Gastrocnemius medialis (tissue), 4 donors: Measurements from ENCODE around the gene SCML1. TPM values are rescaled to one million over a fixed set of nuclear protein-coding genes. Genes with fewer than 3 reads are reported as not detected.

ENCODE experiments used
- ATAC-seq, 2 donors: fragments of 150-250 bp; one replicate each; pipeline ENCODE4 v1.9.1; 2016
- DNase-seq, 2 donors: peaks; one replicate each; pipeline ENCODE4 v3.0.0-alpha.2; 2019
- H3K27ac ChIP-seq, 4 donors: fragments of 200-600 bp; sonication (generic); 1 replicate in 1 of 4; 2 replicates in 3 of 4; pipeline ENCODE4 v1.5.1; 2016 to 2018; ENCODE audit warnings: mild to moderate bottlenecking in 2 of 4, moderate library complexity in 1 of 4
- H3K27me3 ChIP-seq, 3 donors: fragments of 200-600 bp; sonication (generic) in 2 of 3; 1 replicate in 1 of 3; 2 replicates in 2 of 3; pipeline versions ENCODE4 v1.5.1 to v1.6.0; 2016 to 2019; ENCODE audit warnings: mild to moderate bottlenecking in 1 of 3, moderate library complexity in 1 of 3
- H3K36me3 ChIP-seq, 2 donors: fragments of 200-600 bp; sonication (generic) in 1 of 2; one replicate each; pipeline ENCODE4 v1.5.1; 2017 to 2018
- H3K4me1 ChIP-seq, 2 donors: fragments of 200-600 bp; sonication (generic) in 1 of 2; one replicate each; pipeline ENCODE4 v1.5.1; 2016 to 2017; ENCODE audit warnings: mild to moderate bottlenecking in 2 of 2
- H3K4me3 ChIP-seq, 4 donors: fragments of 200-600 bp; sonication (generic) in 3 of 4; 1 replicate in 1 of 4; 2 replicates in 3 of 4; pipeline ENCODE4 v1.5.1; 2016 to 2019; ENCODE audit warnings: mild to moderate bottlenecking in 2 of 4
- H3K9me3 ChIP-seq, 3 donors: fragments of 200-600 bp; sonication (generic) in 2 of 3; 1 replicate in 1 of 3; 2 replicates in 2 of 3; pipeline ENCODE4 v1.5.1; 2016 to 2019
- POLR2A ChIP-seq, 2 donors: fragments of 450-650 bp; IDR thresholded peaks; one replicate each; pipeline ENCODE4 v1.6.1; 2017; ENCODE audit warnings: antibody characterized with exemption in 2 of 2, mild to moderate bottlenecking in 2 of 2, moderate library complexity in 2 of 2
- in situ Hi-C, 4 donors: fragments of 200-750 bp; cut with MboI; loops; one replicate each; pipeline versions ENCODE4 v1.15.0 to v1.8.0; 2017; ENCODE audit warnings: low sequenced_read_pairs in 4 of 4
- intact Hi-C: fragments of 100-400 bp; cut with DNase I; formaldehyde crosslinking; loops from one replicate; pipeline ENCODE4 v1.15.1; 2023; ENCODE audit warnings: low total_unique reads
- total RNA-seq, 4 donors: library from RNA; depleted of rRNA; stranded (reverse); fragments of >200 nt; gene quantifications; one replicate each; pipeline versions ENCODE4 v1.1.0 to v1.2.3, GENCODE V29; 2016
- TF ChIP-seq, protein P1 (sequence below), 5 experiments: fragments of 450-650 bp in 3 of 5; fragments of 200-600 bp in 2 of 5; sonication (generic) in 2 of 5; IDR thresholded peaks in 4 of 5; conservative IDR thresholded peaks in 1 of 5; 1 replicate in 4 of 5; 2 replicates in 1 of 5; pipeline ENCODE4 v1.5.1; 2016 to 2019; ENCODE audit warnings: antibody characterized with exemption in 5 of 5, mild to moderate bottlenecking in 3 of 5, moderate library complexity in 3 of 5

Gene SCML1
- total RNA-seq, 4 donors from 2014 or later, result 5.6 to 29.0 (median 5.8) TPM

DNA sequence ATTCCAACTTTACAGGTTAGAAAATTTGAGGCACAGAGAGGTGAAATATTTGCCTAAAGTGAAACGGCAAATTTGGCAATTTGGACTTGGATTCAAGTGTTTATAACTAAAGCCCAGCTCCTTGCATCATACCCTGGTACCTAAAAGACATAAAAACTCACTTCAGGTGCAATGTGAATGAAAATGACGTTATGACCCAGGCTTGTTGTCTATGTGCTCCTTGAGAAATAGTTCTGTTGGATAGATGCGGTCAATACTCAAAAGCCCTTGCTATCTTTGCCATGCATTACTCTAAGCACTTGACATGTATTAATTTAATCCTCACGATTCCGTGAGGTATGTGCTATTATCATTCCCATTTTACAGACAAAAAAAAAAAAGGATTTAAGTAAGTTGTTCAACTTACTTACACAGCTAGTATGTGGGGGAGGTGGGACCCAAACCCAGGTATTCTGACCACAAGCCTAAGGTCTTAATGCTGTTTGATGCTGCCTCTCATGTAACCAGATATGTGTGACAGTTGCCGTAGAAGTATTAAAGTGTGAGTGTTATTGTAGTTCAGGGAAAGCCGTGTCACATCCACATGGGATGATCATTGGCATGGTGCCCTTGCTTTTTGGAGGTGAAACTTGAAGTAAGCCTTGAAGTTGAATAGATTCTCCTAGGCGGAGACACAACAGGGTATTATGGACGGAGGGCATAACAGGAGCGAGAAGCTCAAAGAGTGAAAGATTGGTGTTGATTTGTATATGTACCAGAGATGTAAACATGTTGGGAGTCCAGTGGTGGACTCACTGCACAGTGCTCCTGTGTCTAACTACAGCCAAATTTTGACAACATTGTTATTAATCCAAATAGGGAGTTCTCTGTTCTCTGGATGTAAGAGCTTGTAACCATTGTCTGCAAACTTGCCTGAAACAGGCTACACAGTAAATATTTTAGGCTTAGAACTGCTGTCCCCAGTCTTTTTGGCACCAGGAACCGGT lies 3.1 kb downstream of the SCML1 start:
- Histone ChIP-seq H3K9me3 (no peaks in the 10 kb centered on the region), H3K27ac (peak overlapping the region; percentile 67 to 98 (median 84)), H3K27me3 (no peaks in the 10 kb centered on the region), H3K4me3 (peak overlapping the region in 2 of 4 donors; percentile 13 to 21), H3K36me3 (no peaks in the 10 kb centered on the region), H3K4me1 (peaks cover 22 to 41% of the 10 kb centered on the region in 2 donors)
- TF ChIP-seq, protein P1, sequence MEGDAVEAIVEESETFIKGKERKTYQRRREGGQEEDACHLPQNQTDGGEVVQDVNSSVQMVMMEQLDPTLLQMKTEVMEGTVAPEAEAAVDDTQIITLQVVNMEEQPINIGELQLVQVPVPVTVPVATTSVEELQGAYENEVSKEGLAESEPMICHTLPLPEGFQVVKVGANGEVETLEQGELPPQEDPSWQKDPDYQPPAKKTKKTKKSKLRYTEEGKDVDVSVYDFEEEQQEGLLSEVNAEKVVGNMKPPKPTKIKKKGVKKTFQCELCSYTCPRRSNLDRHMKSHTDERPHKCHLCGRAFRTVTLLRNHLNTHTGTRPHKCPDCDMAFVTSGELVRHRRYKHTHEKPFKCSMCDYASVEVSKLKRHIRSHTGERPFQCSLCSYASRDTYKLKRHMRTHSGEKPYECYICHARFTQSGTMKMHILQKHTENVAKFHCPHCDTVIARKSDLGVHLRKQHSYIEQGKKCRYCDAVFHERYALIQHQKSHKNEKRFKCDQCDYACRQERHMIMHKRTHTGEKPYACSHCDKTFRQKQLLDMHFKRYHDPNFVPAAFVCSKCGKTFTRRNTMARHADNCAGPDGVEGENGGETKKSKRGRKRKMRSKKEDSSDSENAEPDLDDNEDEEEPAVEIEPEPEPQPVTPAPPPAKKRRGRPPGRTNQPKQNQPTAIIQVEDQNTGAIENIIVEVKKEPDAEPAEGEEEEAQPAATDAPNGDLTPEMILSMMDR (IDR thresholded peaks at IDR 0.05 in 4 of 5, conservative IDR thresholded peaks at IDR 0.05 in 1 of 5), result no peak
- no peak for TF ChIP-seq POLR2A (IDR thresholded peaks at IDR 0.05)
- ATAC-seq (no peak), DNase-seq (peak in 1 of 2 donors; percentile 15)
- intact Hi-C loops, result no loop called here
- in situ Hi-C loops, result no loop called here

GRCh38 chrX:17741123-17741511 lies 3.8 kb downstream of the SCML1 start:
- peak overlapping the region; percentile 67 to 98 (median 84) for H3K27ac ChIP-seq
- intact Hi-C loops (no loop called here), in situ Hi-C loops (no loop called here)
- H3K27me3 ChIP-seq, result no peaks in the 10 kb centered on the region
- TF ChIP-seq, protein P1 (IDR thresholded peaks at IDR 0.05 in 4 of 5, conservative IDR thresholded peaks at IDR 0.05 in 1 of 5), result no peak
- TF ChIP-seq POLR2A (IDR thresholded peaks at IDR 0.05), result peak in 1 of 2 donors; percentile 34
- DNase-seq (peak; percentile 14 to 51), ATAC-seq (peak in 1 of 2 donors; percentile 20)
- no peaks in the 10 kb centered on the region for H3K36me3 ChIP-seq
- H3K4me3 ChIP-seq, result peak overlapping the region in 2 of 4 donors; percentile 13 to 21
- peaks cover 22 to 34% of the 10 kb centered on the region in 2 donors for H3K4me1 ChIP-seq
- H3K9me3 ChIP-seq, result no peaks in the 10 kb centered on the region

GRCh38 chrX:17743913-17744312 lies 6.6 kb downstream of the SCML1 start:
- Histone ChIP-seq H3K4me1 (peaks cover 22 to 32% of the 10 kb centered on the region in 2 donors), H3K36me3 (no peaks in the 10 kb centered on the region), H3K27me3 (no peaks in the 10 kb centered on the region), H3K9me3 (no peaks in the 10 kb centered on the region), H3K4me3 (no peak overlapping the region), H3K27ac (peak overlapping the region; percentile 41 to 64 (median 60))
- in situ Hi-C loops, result no loop called here
- intact Hi-C loops, result no loop called here
- DNase-seq (no peak), ATAC-seq (no peak)
- no peak for TF ChIP-seq POLR2A (IDR thresholded peaks at IDR 0.05)
- TF ChIP-seq, protein P1 (IDR thresholded peaks at IDR 0.05 in 4 of 5, conservative IDR thresholded peaks at IDR 0.05 in 1 of 5), result no peak

DNA sequence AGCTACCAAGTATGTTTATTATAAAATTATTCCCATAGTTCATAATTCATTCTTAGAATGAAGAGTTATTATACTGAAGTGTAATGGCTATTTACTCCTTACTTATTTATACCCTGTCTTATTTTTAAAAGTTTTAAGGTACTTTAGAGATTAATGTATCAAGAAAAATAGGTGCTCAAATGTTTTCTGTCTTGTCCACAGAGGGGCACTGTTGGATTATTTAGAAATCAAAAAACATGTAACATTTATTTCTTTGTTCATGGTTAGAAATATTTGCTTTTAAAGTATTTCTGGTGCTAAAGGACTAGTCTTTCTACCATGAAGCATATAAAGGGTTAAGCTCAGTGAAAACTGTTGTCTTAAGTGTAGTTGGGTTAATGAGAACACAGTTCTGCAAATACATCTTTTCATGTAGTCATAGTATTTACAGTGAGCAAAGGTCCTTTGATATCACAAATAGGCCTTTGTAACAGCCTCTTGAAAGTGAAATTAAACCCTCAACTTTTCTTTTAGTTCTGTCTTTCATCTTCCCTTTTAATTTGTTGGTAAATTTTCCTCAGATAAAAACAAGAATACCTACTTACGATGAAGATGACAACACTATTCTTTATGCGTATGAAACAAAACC lies 7.7 kb downstream of the SCML1 start:
- no peak for ATAC-seq

More for the DNA sequence above, 7.7 kb downstream of the SCML1 start:
- Histone ChIP-seq H3K4me1 (peaks cover 22 to 24% of the 10 kb centered on the region in 2 donors), H3K27ac (peak overlapping the region in 2 of 4 donors; percentile 26 to 59), H3K36me3 (no peaks in the 10 kb centered on the region), H3K27me3 (no peaks in the 10 kb centered on the region), H3K4me3 (no peak overlapping the region), H3K9me3 (no peaks in the 10 kb centered on the region)
- in situ Hi-C loops, result no loop called here
- intact Hi-C loops, result no loop called here
- no peak for DNase-seq
- TF ChIP-seq, protein P1 (IDR thresholded peaks at IDR 0.05 in 4 of 5, conservative IDR thresholded peaks at IDR 0.05 in 1 of 5), result peak in 2 of 5 experiments; percentile 11 to 39
- TF ChIP-seq POLR2A (IDR thresholded peaks at IDR 0.05), result no peak
